Central memory CD8-positive, alpha-beta T cell (primary cell): ENCODE results near the gene FGFRL1.
A peak's percentile ranks its signal among the peaks of the same experiment; 100 is the strongest.

Experiments
- ATAC-seq: fragments of 150-1000 bp; cut with Tn5 transposase; replicated peaks from 2 replicates; pipeline ENCODE4 v1.10.0; 2022; ENCODE audit warnings: mild to moderate bottlenecking, moderate FRiP score, moderate number of reproducible peaks; ENCODE audit not compliant: poor library complexity, severe bottlenecking; ENCODE audit errors: extremely low read depth
- DNase-seq, 2 donors: peaks; one replicate each; pipeline ENCODE4 v3.0.0; 2021; ENCODE audit warnings: low spot score in 2 of 2
- H3K27ac Mint-ChIP-seq: one replicate; pipeline ENCODE4 v1.8.0; 2022; ENCODE audit warnings: low read depth, mild to moderate bottlenecking, moderate library complexity, mixed read lengths
- H3K27me3 Mint-ChIP-seq: one replicate; pipeline ENCODE4 v1.8.0; 2022; ENCODE audit warnings: mixed read lengths
- H3K36me3 Mint-ChIP-seq: one replicate; pipeline ENCODE4 v1.8.0; 2022; ENCODE audit warnings: mild to moderate bottlenecking, moderate library complexity, mixed read lengths; ENCODE audit not compliant: insufficient read depth
- H3K4me1 Mint-ChIP-seq: one replicate; pipeline ENCODE4 v1.8.0; 2022; ENCODE audit warnings: mixed read lengths
- H3K4me3 Mint-ChIP-seq: one replicate; pipeline ENCODE4 v1.8.0; 2022; ENCODE audit warnings: mild to moderate bottlenecking, moderate library complexity, mixed read lengths
- H3K9me3 Mint-ChIP-seq: one replicate; pipeline ENCODE4 v1.8.0; 2022; ENCODE audit warnings: mixed read lengths

FGFRL1 gene

GRCh38 chr4:1022051-1022738, 10.8 kb downstream of the FGFRL1 start:
- Mint-ChIP-seq H3K27me3 (no peaks in the 10 kb centered on the region), H3K4me3 (no peak overlapping the region), H3K27ac (no peak overlapping the region), H3K36me3 (peaks cover 5% of the 10 kb centered on the region), H3K9me3 (no peaks in the 10 kb centered on the region), H3K4me1 (no peaks in the 10 kb centered on the region)
- ATAC-seq (no peak), DNase-seq (no peak)

GRCh38 chr4:1022739-1023066, 11.3 kb downstream of the FGFRL1 start:
- Mint-ChIP-seq H3K4me3 (no peak overlapping the region), H3K27me3 (no peaks in the 10 kb centered on the region), H3K9me3 (no peaks in the 10 kb centered on the region), H3K36me3 (peaks cover 5% of the 10 kb centered on the region), H3K4me1 (no peaks in the 10 kb centered on the region), H3K27ac (no peak overlapping the region)
- ATAC-seq (no peak), DNase-seq (no peak)

GRCh38 chr4:1023075-1023640, 11.7 kb downstream of the FGFRL1 start:
- H3K4me1 Mint-ChIP-seq = no peaks in the 10 kb centered on the region

GRCh38 chr4:1023895-1024740, 12.7 kb downstream of the FGFRL1 start:
- no peaks in the 10 kb centered on the region for H3K27me3 Mint-ChIP-seq
- H3K27ac Mint-ChIP-seq = no peak overlapping the region
- ATAC-seq (no peak), DNase-seq (no peak)
- H3K9me3 Mint-ChIP-seq = no peaks in the 10 kb centered on the region
- peaks cover 7% of the 10 kb centered on the region for H3K36me3 Mint-ChIP-seq
- no peak overlapping the region for H3K4me3 Mint-ChIP-seq
- no peaks in the 10 kb centered on the region for H3K4me1 Mint-ChIP-seq

More at GRCh38 chr4:1023075-1023640, 11.7 kb downstream of the FGFRL1 start:
- Mint-ChIP-seq H3K4me3 (no peak overlapping the region), H3K27ac (no peak overlapping the region), H3K27me3 (no peaks in the 10 kb centered on the region), H3K36me3 (peaks cover 7% of the 10 kb centered on the region), H3K9me3 (no peaks in the 10 kb centered on the region)
- ATAC-seq = no peak
- no peak for DNase-seq

GRCh38 chr4:1024882-1025545, 13.6 kb downstream of the FGFRL1 start:
- Mint-ChIP-seq H3K27me3 (no peaks in the 10 kb centered on the region), H3K27ac (no peak overlapping the region), H3K9me3 (no peaks in the 10 kb centered on the region), H3K4me3 (no peak overlapping the region), H3K4me1 (no peaks in the 10 kb centered on the region), H3K36me3 (peaks cover 7% of the 10 kb centered on the region)
- no peak for DNase-seq
- no peak for ATAC-seq

- no peaks in the 10 kb centered on the region for H3K9me3 Mint-ChIP-seq
- no peak overlapping the region for H3K27ac Mint-ChIP-seq
- H3K4me1 Mint-ChIP-seq = no peaks in the 10 kb centered on the region
- ATAC-seq (peak; percentile 68), DNase-seq (no peak)
- no peaks in the 10 kb centered on the region for H3K27me3 Mint-ChIP-seq
- H3K4me3 Mint-ChIP-seq = no peak overlapping the region
- peaks cover 9% of the 10 kb centered on the region for H3K36me3 Mint-ChIP-seq
Observed at GRCh38 chr4:1026115-1026514, 14.7 kb downstream of the FGFRL1 start.

GRCh38 chr4:1027219-1027914, 15.9 kb downstream of the FGFRL1 start:
- DNase-seq (no peak), ATAC-seq (no peak)
- H3K36me3 Mint-ChIP-seq = peaks cover 9% of the 10 kb centered on the region
- H3K27me3 Mint-ChIP-seq = no peaks in the 10 kb centered on the region
- H3K4me3 Mint-ChIP-seq = no peak overlapping the region
- H3K27ac Mint-ChIP-seq = no peak overlapping the region
- no peaks in the 10 kb centered on the region for H3K4me1 Mint-ChIP-seq
- H3K9me3 Mint-ChIP-seq = no peaks in the 10 kb centered on the region

- DNase-seq (no peak), ATAC-seq (no peak)
- Mint-ChIP-seq H3K27me3 (no peaks in the 10 kb centered on the region), H3K4me1 (no peaks in the 10 kb centered on the region), H3K36me3 (peaks cover 9% of the 10 kb centered on the region), H3K4me3 (no peak overlapping the region), H3K9me3 (no peaks in the 10 kb centered on the region), H3K27ac (no peak overlapping the region)
Observed at GRCh38 chr4:1027915-1028238, 16.5 kb downstream of the FGFRL1 start.

GRCh38 chr4:1028574-1029220, 17.3 kb downstream of the FGFRL1 start:
- Mint-ChIP-seq H3K36me3 (peaks cover 9% of the 10 kb centered on the region), H3K4me3 (no peak overlapping the region), H3K27ac (no peak overlapping the region), H3K4me1 (no peaks in the 10 kb centered on the region), H3K27me3 (no peaks in the 10 kb centered on the region), H3K9me3 (no peaks in the 10 kb centered on the region)
- DNase-seq (no peak), ATAC-seq (no peak)

GRCh38 chr4:1029529-1029928, 18.1 kb downstream of the FGFRL1 start:
- Mint-ChIP-seq H3K36me3 (peaks cover 7% of the 10 kb centered on the region), H3K4me3 (no peak overlapping the region), H3K27me3 (no peaks in the 10 kb centered on the region), H3K9me3 (no peaks in the 10 kb centered on the region), H3K4me1 (no peaks in the 10 kb centered on the region), H3K27ac (no peak overlapping the region)
- no peak for DNase-seq
- no peak for ATAC-seq

GRCh38 chr4:1030031-1030430, 18.6 kb downstream of the FGFRL1 start:
- H3K4me1 Mint-ChIP-seq = no peaks in the 10 kb centered on the region
- no peaks in the 10 kb centered on the region for H3K27me3 Mint-ChIP-seq
- no peak overlapping the region for H3K4me3 Mint-ChIP-seq
- no peak overlapping the region for H3K27ac Mint-ChIP-seq
- H3K9me3 Mint-ChIP-seq = no peaks in the 10 kb centered on the region
- DNase-seq (no peak), ATAC-seq (no peak)
- H3K36me3 Mint-ChIP-seq = peaks cover 7% of the 10 kb centered on the region

GRCh38 chr4:1030559-1030958, 19.1 kb downstream of the FGFRL1 start:
- no peak for DNase-seq
- Mint-ChIP-seq H3K27ac (no peak overlapping the region), H3K27me3 (no peaks in the 10 kb centered on the region), H3K9me3 (no peaks in the 10 kb centered on the region), H3K36me3 (peaks cover 5% of the 10 kb centered on the region), H3K4me3 (no peak overlapping the region), H3K4me1 (no peaks in the 10 kb centered on the region)
- ATAC-seq = no peak
